Suppressor macrophage treated with lipopolysaccharide for 1 hour (primary cell): ENCODE results near the gene TAF5L.
"Not testable (repeated sequence)": the region's sequence is repeated elsewhere in the genome, so short reads cannot be mapped to it uniquely, and the experiment has no call there.

Source experiments
- DNase-seq, 3 donors: peaks; one replicate each; pipeline ENCODE4 v3.0.0-alpha.2; 2020 to 2022

Gene TAF5L

GRCh38 chr1:229600229-229600628 is 25.7 kb downstream of the TAF5L start:
- no peak for DNase-seq

GRCh38 chr1:229599218-229599954 is 26.5 kb downstream of the TAF5L start:
- no peak for DNase-seq

DNA sequence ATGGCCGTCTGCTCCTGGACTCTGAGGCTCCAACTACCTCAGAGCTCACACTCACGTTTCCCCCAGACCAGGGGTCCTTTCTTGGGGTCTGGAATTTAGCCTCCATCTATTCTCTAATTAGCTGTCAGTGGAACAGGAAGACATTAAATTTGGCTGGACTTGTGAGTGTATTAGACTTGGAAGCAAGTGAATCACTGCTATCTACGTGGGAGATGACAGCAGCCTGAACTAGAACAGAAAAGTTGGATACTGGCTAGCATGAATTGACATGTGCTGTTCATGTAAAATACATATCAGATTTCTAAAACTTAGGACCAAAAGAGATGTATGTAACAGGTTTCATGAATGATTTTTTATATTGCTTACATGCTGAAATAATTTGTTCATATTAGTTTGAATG is 28.0 kb downstream of the TAF5L start:
- no peak for DNase-seq

- peak in 2 of 3 donors; percentile 17 to 37 for DNase-seq
Observed at GRCh38 chr1:229596925-229597699, 28.8 kb downstream of the TAF5L start.

DNA sequence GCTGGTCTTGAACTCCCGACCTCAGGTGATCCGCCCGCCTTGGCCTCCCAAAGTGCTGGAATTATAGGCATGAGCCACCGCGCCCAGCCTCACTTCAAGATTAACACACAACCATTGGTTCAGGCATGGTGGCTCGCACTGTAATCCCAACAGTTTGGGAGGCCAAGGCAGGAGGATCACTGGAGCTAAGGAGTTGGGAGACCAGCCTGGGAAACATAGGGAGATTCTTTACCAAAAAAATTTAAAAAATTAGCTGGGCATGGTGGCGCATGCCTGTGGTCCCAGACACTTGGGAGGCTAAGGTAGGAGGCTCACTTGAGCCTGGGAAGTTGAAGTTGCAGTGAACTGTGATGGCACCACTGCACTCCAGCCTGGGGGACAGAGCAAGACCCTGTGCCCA is 30.0 kb downstream of the TAF5L start:
- DNase-seq, result not testable (repeated sequence)

DNA sequence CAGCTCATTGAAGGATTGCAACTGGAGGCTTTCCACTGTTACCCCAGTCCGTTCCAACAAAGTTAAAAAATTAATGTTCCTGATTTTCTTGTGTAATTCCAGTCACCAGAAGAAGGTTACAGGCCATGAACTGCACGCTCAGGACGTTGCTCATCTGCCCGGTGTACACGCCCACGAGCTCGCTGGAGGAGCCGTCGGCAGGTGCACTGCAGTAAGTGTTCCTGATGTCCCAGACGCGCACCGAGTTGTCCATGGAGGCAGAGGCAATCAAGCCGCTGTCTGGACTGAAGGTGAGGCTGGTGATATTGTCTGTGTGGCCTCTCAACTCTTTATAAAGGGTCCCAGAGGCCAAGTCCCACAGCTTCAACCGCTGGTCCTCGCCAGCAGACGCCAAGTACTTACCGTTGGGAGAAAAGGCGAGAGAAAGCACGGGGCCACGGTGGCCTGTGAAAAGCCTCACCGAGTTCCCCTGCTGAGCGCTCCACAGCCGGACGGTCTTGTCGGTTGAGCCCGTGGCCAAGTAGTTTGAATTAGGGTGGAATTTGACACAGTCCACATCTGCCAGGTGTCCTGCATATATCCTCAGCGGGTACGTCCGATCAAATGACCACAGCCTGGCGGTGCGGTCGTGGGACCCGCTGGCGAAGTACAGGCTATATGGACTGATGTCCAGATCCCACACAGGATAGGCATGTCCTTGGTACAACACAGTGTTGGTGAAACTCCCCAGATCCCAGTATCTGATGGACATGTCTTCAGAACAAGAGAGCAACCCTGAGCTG is 31.5 kb downstream of the TAF5L start:
- DNase-seq, result no peak

- DNase-seq, result no peak
Observed at GRCh38 chr1:229593800-229594199, 32.1 kb downstream of the TAF5L start.

GRCh38 chr1:229590119-229590518 is 35.8 kb downstream of the TAF5L start:
- no peak for DNase-seq

DNA sequence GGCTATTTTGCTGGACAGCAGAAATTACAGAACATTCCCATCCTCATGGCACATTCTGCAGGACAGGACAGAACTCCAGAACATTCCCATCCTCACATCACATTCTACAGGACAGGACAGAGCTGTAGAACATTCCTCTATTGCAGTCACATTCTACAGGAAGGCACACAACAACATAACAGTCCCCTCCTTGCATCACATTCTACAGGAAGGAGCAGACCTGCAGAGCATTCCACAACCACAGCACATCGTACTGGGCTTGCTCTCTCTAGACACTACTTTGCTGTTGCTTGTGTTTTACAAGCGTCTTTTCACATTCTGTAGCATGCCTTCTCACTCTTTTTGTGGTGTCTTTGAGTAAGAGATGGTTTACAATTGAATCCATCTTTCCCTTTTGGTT is 40.6 kb downstream of the TAF5L start:
- DNase-seq, result no peak

GRCh38 chr1:229582715-229583114 is 43.2 kb downstream of the TAF5L start:
- DNase-seq, result no peak

DNA sequence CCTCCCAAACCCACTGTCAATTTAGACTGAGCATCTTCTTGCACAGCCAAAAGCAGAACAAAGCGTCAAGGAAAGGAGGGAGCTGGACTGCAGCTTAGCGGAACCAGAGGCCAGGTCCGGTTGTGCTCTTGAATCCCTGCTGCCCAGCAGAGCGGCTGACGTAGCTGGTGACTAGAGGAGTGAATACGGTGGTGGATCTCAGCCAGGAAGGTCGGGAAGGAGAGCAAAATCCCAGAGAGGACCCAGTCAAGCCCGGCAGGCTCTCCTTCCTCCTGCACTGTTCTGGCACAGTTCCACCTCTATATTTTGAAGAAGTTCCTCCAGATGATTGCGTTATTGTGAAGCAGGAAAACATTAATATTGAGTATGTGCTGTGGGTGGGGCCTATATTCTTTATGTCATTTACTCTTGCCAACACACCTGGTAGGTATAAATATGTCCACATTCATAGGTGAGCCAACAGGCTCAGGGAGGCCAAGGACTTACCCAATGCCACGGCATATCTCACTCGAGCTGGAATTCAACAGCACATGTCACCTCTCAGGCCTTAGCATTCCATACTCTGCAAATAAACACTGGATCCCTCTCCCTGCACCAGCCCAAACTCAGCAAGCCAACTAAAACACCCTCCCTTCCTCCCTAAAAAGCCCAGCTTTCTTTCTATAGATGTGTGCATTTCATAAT is 43.8 kb downstream of the TAF5L start:
- DNase-seq, result peak; percentile 43 to 67 (median 57)

DNA sequence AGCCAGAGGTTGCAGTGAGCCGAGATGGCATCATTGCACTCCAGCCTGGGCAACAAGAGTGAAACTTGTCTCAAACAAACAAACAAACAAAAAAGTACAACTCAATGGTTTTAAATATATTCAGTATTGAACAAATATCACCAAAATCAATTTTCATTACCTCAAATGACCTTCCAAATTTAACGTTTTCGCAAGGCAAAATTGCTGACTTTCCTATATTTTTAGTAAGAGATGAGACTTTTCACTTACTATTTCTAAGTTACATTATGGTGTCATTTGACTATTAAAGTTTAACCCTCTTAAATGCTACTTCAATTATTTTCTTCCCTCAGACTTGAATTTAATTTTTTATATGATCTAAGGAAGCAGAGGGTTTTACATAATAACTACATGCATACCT is 44.4 kb downstream of the TAF5L start:
- no peak for DNase-seq

DNA sequence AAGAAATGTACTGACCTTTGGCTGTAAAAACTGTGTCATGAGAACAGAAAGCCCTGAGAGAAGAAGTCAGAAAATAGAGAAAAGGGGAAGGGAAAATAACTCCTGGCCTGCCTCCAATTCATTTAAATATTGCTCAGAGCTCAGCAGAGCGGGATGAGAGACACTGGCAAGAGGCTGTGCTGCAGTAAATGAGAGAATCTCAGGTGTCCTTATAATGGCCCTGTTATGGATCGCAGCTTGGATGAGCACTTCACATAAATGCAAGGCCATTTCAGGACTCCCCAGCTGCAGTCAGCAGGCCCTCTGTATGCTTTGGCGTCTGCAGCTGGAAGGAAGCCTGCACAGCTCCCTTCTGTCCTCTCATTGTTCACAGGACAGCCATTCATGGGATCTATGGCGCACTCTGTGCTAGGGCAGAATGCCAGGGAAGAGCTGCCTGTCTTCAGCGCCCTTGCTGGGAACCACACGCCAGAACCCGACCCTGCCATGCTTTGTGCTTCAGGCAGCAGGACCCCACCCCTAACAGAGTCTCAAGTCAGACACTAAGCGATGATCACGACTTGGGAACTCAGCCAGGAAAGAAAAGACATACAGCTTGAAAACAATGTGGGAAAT is 46.8 kb downstream of the TAF5L start:
- peak; percentile 73 to 85 (median 79) for DNase-seq

DNA sequence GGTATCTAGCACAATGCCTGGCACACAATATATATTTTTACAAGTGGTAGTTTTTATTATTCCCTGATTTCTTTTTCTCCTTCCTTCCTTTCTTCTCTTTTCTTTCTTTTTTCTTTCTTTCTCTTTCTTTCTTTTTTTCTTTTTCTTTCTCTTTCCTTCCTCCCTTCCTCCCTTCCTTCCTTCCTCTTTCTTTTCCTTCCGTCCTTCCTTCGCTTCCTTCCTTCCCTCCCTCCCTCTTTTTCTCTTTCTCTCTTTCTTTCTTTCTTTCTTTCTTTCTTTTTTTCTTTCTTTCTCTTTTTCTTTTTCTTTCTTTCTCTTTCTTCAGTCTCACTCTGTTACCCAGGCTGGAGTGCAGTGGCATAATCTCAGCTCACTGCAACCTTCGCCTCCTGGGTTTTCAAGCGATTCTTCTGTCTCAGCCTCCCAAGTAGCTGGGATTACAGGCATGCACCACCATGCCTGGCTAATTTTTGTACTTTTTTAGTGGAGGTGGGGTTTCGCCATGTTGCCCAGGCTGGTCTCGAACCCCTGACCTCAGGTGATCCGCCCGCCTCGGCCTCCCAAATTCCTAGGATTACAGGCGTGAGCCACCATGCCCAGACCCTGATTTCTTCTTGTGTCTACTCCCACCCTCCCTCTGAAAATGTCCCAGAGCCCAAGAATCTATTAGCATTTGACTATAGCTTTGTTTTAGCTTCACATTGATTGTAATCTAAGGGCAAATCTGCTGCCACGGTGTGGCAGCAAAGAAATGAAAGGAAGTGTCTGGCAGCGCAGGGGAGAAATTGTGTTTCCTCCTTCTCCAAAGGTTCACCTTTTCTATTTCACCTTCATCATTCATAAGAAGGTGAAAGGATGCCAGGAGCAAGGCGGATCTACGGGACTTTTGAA is 47.5 kb downstream of the TAF5L start:
- DNase-seq, result no peak

DNA sequence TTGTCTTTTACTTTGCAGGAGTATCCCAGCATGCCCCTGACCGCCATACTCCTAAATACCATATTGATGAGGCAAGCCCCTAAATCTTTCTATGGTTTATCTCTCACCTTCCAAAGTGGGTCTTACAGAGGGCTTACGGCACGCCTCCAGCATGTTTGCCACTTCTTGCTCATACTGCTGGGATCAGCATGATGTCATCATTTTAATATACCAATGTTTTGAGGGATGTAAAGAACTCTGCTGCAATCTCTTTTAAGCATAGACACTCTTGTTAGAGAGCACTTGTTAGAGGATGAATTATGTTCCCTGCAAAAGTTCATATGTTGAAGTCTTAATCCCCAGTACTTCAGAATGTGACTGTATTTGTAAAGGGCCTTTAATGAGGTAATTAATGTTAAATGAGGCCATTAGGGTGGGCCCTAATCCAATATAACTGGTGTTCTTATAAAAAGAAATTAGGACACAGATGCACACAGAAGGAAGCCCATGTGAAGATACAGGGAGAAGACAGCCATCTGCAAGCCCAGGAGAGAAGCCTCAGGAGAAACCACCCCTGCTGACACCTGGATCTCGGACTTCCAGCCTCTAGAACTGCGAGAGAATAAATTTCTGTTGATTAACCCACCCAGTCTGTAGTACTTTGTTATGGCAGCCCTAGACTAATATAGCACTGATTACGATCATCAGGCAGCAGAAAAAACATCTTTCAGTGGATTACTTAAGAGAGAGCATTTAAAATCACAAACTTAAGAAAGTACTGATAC is 51.1 kb downstream of the TAF5L start:
- no peak for DNase-seq

GRCh38 chr1:229572286-229572685 is 53.6 kb downstream of the TAF5L start:
- DNase-seq, result peak in 2 of 3 donors; percentile 36 to 48

DNA sequence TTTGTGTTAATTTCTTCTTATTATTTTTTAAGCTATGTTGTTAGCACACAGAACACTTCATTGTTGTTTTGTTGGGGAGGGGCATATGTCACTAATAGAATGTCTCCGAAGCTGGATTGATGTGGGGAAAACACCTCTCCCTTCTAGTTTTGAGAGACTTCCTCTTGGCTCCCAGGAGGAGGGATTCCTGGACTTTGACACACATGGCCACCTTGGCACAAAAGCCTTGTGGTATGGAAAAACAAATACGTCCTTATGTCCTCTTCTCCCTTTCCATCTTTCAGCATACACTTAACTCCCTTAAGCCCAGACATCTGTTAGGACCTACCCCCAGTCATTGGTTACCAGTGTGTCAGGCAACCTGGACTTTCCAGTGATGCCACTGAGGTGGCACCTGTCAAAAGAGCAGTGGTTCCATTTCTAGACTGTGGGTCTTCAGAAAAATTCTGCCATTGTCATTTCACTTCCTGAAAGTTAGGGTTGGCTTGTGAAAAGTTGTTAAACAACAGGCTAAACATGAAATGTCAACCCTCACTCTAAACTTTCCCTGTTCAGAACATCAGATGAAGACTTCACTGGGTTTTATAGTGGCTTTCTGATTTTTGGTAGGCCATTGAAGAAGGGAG is 54.9 kb downstream of the TAF5L start:
- DNase-seq, result no peak

GRCh38 chr1:229570305-229570704 is 55.6 kb downstream of the TAF5L start:
- DNase-seq, result no peak

- DNase-seq, result peak in 2 of 3 donors; percentile 44 to 46
Observed at GRCh38 chr1:229567109-229567868, 58.6 kb downstream of the TAF5L start.
